Subcutaneous adipose tissue (tissue), 4 donors: Measurements from ENCODE around the gene HCK. TPM values are rescaled to one million over a fixed set of nuclear protein-coding genes. Genes with fewer than 3 reads are reported as not detected.

Experiments used
- total RNA-seq, 4 donors: library from RNA; depleted of rRNA; stranded (reverse); fragments of >200 nt; gene quantifications; one replicate each; pipeline ENCODE4 v1.1.0, GENCODE V29; 2016
- TF ChIP-seq, protein P1 (sequence below): fragments of 450-650 bp; IDR thresholded peaks from one replicate; pipeline ENCODE4 v1.5.1; 2016; ENCODE audit warnings: low read depth, mild to moderate bottlenecking, control low read depth, antibody characterized with exemption, moderate library complexity

The HCK gene
- total RNA-seq, 4 donors from 2014 or later, result 10.0 to 63.2 (median 27.4) TPM

DNA sequence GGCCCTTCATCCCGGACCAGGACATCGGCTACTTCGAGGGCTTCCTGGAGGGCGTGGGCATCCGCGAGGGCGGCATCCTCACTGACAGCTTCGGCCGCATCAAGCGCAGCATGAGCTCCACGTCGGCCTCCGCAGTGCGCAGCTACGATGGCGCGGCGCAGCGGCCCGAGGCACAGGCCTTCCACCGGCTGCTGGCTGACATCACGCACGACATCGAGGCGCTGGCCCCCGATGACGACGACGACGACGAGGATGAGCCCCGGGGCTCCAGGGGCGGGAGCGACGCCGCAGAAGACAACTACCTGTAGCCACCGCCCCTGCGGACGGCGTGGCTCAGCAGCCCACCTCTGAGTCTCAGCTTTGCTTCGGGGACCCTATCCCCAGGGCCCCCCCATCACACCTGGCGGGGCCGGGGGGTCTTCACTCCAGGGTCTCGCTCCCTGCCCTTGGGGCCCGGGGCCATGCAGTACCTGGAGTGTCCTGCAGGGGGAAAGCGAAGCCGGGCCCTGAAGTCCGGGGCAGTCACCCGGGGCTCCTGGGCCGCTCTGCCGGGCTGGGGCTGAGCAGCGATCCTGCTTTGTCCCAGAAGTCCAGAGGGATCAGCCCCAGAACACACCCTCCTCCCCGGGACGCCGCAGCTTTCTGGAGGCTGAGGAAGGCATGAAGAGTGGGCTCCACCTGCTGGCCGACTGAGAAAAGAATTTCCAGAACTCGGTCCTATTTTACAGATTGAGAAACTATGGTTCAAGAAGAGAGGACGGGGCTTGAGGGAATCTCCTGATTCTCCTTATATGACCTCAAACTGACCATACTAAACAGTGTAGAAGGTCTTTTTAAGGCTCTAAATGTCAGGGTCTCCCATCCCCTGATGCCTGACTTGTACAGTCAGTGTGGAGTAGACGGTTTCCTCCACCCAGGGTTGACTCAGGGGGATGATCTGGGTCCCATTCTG, 20.8 kb upstream of the HCK start:
- TF ChIP-seq, protein P1, sequence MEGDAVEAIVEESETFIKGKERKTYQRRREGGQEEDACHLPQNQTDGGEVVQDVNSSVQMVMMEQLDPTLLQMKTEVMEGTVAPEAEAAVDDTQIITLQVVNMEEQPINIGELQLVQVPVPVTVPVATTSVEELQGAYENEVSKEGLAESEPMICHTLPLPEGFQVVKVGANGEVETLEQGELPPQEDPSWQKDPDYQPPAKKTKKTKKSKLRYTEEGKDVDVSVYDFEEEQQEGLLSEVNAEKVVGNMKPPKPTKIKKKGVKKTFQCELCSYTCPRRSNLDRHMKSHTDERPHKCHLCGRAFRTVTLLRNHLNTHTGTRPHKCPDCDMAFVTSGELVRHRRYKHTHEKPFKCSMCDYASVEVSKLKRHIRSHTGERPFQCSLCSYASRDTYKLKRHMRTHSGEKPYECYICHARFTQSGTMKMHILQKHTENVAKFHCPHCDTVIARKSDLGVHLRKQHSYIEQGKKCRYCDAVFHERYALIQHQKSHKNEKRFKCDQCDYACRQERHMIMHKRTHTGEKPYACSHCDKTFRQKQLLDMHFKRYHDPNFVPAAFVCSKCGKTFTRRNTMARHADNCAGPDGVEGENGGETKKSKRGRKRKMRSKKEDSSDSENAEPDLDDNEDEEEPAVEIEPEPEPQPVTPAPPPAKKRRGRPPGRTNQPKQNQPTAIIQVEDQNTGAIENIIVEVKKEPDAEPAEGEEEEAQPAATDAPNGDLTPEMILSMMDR, result no peak

DNA sequence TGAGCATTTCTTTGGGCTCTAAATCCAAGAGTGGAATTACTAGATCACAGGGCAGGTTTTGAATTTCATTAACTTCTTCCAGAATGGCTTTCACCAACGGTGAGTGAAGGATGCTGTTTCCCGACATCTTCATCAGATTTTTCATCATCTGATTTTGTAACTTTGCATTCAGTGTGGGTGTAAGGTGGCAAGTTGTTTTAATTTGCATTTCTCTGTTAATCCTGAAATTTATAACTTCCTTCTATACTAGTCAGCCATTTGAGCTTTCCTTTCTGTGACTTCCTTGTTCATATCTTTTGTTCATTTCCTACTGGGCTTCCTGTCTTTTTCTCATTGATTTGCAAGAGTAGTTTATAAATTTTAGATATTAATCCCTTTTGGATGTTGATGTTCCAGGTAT, 18.7 kb upstream of the HCK start:
- TF ChIP-seq, protein P1, result no peak

DNA sequence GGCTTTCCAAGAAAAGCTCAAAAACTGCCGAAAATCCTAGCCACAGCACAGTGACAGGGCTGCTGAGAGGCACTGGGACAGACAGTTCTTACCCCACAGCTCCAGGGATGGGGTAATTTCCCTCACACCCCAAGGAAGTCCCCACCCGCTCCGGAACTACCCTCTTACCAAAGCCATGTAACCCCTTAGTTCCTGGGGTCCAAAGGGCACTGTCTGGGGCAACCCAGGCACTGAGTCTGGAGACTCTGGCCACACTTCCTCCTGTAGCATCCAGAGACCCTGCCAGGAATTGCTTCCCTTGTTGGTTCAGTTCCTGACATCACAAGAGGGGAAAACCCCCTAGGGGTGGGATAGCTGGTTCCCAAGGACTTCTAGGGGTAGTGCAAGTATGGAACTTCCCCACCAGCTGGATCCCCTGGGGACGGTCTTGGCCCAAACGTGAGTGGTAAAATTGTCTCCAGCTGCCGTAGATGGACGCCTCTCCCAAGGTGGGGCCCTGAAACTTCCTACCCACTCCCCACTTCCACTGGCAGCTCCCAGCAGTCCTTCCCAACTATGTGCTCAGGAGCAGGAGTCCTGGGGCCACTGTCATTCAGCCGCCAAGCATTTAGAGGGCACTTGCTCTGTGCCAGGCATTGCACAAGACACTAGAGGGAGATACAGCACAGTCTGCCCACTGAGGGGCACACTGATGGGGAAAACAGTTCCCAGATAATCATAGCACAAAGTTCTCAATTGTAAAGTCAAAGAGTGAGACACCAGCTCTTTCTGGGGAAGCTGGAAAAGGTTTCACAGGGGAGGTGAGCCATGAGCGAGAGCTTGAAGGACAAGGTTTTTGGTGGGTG, 17.2 kb upstream of the HCK start:
- TF ChIP-seq, protein P1, result no peak

DNA sequence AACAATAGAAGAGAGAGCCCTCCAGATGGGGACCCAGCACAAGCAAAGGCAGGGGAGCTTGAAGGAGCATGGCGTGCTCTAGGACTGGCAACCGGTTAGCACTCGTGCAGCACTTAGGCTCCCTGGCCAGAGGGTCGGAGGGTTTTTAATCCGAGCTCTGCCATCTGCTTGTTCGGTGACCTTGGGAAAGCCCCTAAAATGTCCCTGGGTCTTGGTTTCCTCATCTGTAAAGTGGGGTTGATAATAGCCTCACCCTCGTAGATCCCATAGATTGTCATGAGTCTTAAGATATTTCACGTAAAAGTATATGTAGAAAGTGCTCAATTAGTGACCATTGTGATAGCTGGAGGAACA, 16.6 kb upstream of the HCK start:
- TF ChIP-seq, protein P1, result no peak

DNA sequence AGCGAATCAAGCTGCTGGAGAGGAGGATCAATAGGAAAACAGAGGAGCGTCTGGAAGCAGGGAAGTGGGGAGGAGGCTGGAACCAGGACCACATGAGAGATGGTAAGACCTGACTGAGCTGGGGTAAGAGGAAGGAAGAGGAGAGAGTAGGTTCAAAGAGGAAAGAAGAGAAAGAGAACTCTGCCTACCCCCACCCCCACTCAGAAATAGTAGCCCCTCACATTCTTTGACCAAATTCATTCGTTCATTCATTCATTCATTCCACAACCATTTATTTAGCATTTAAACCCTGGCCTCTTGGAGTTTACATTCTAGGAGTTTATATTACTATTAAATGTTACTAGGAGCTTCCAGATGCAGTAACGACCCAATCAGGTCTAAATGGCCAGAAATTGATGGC, 15.8 kb upstream of the HCK start:
- TF ChIP-seq, protein P1, result no peak

DNA sequence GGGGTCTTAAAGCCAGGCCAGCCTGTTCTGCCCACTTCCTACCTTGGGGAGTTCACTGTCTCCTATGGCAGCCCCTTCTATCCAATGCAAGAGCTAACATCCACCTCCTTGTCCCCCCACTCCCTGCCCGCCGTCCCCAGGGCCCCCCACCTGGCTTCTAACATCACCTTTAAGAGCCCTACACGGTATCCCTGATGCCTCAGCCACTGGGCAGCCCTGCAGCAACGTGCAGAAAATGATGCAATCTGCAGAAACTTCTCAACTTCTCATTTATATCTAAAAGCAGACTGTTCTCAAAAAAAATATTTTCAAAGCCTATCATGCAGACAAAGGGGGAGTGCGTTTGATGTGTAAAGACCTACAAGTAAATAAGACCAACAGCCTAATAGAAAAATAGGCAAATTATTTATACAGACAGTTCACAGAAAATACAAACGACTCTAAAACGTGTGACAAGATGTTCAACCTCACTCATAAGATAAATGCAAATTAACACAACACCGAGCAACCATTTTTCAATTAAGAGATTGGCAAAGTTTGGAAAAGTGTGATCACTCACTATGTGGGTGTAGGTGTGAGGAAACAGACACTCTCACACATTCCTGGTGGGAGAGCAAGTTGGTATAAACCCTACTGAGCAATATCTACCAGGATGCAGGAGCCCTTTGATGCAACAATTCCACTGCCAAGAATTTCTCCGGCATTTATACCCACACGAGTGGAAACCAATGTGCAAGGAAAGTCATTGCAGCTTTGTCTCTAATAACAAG, 15.1 kb upstream of the HCK start:
- TF ChIP-seq, protein P1, result no peak
